ENCODE data around the gene DEFB115. TPM values are rescaled to one million over a fixed set of nuclear protein-coding genes. Genes with fewer than 3 reads are reported as not detected.

DEFB115 gene
- not detected in 5 replicates for total RNA-seq (2022; extraction: Qiagen RNA extraction; ENCODE audit: low read depth)

GRCh38 chr20:31257364-31257763, at the start of gene DEFB115:
DEFB115 (plus strand) TSS chr20:31257664; CDS start chr20:31257664, 0 bp downstream.

GRCh38 chr20:31308535-31309162, 51.2 kb downstream of the DEFB115 start, which contains the start of gene DEFB116:
DEFB116 (minus strand) TSS chr20:31308585; CDS start chr20:31308585, 0 bp downstream.

Other genes starting within 250 kb of the DEFB115 start
- gene DEFB116, start 50.9 kb downstream of the DEFB115 start, total RNA-seq (2022; extraction: Qiagen RNA extraction; ENCODE audit: low read depth), result not detected in 5 replicates
- not detected in 5 replicates for gene DEFB118, start 110.9 kb downstream of the DEFB115 start, total RNA-seq (2022; extraction: Qiagen RNA extraction; ENCODE audit: low read depth)
- not detected in 5 replicates for gene DEFB119, start 132.9 kb downstream of the DEFB115 start, total RNA-seq (2022; extraction: Qiagen RNA extraction; ENCODE audit: low read depth)
- not detected in 5 replicates for gene DEFB121, start 148.6 kb downstream of the DEFB115 start, total RNA-seq (2022; extraction: Qiagen RNA extraction; ENCODE audit: low read depth)
- not detected in 5 replicates for gene DEFB123, start 183.0 kb downstream of the DEFB115 start, total RNA-seq (2022; extraction: Qiagen RNA extraction; ENCODE audit: low read depth)
- gene DEFB124, start 217.5 kb downstream of the DEFB115 start, total RNA-seq (2022; extraction: Qiagen RNA extraction; ENCODE audit: low read depth), result not detected in 5 replicates
- 0.09 to 0.13 TPM (median 0.10 TPM) in 3 of 5 replicates, not detected in the others for gene REM1, start 217.6 kb downstream of the DEFB115 start, total RNA-seq (2022; extraction: Qiagen RNA extraction; ENCODE audit: low read depth)

Data from A549 treated with CpdA at 1 μM for 4 hours (cell line).